Gastrocnemius medialis (tissue), 4 donors: ENCODE results near the gene AXIN1. TPM values are rescaled to one million over a fixed set of nuclear protein-coding genes. Genes with fewer than 3 reads are reported as not detected.

Experiments
- ATAC-seq, 2 donors: fragments of 150-250 bp; one replicate each; pipeline ENCODE4 v1.9.1; 2016
- DNase-seq, 2 donors: peaks; one replicate each; pipeline ENCODE4 v3.0.0-alpha.2; 2019
- H3K27ac ChIP-seq, 4 donors: fragments of 200-600 bp; sonication (generic); 1 replicate in 1 of 4; 2 replicates in 3 of 4; pipeline ENCODE4 v1.5.1; 2016 to 2018; ENCODE audit warnings: mild to moderate bottlenecking in 2 of 4, moderate library complexity in 1 of 4
- H3K27me3 ChIP-seq, 3 donors: fragments of 200-600 bp; sonication (generic) in 2 of 3; 1 replicate in 1 of 3; 2 replicates in 2 of 3; pipeline versions ENCODE4 v1.5.1 to v1.6.0; 2016 to 2019; ENCODE audit warnings: mild to moderate bottlenecking in 1 of 3, moderate library complexity in 1 of 3
- H3K36me3 ChIP-seq, 2 donors: fragments of 200-600 bp; sonication (generic) in 1 of 2; one replicate each; pipeline ENCODE4 v1.5.1; 2017 to 2018
- H3K4me1 ChIP-seq, 2 donors: fragments of 200-600 bp; sonication (generic) in 1 of 2; one replicate each; pipeline ENCODE4 v1.5.1; 2016 to 2017; ENCODE audit warnings: mild to moderate bottlenecking in 2 of 2
- H3K4me3 ChIP-seq, 4 donors: fragments of 200-600 bp; sonication (generic) in 3 of 4; 1 replicate in 1 of 4; 2 replicates in 3 of 4; pipeline ENCODE4 v1.5.1; 2016 to 2019; ENCODE audit warnings: mild to moderate bottlenecking in 2 of 4
- H3K9me3 ChIP-seq, 3 donors: fragments of 200-600 bp; sonication (generic) in 2 of 3; 1 replicate in 1 of 3; 2 replicates in 2 of 3; pipeline ENCODE4 v1.5.1; 2016 to 2019
- CTCF ChIP-seq, 5 experiments: fragments of 450-650 bp in 3 of 5; fragments of 200-600 bp in 2 of 5; sonication (generic) in 2 of 5; IDR thresholded peaks in 4 of 5; conservative IDR thresholded peaks in 1 of 5; 1 replicate in 4 of 5; 2 replicates in 1 of 5; pipeline ENCODE4 v1.5.1; 2016 to 2019; ENCODE audit warnings: antibody characterized with exemption in 5 of 5, mild to moderate bottlenecking in 3 of 5, moderate library complexity in 3 of 5
- POLR2A ChIP-seq, 2 donors: fragments of 450-650 bp; IDR thresholded peaks; one replicate each; pipeline ENCODE4 v1.6.1; 2017; ENCODE audit warnings: antibody characterized with exemption in 2 of 2, mild to moderate bottlenecking in 2 of 2, moderate library complexity in 2 of 2
- in situ Hi-C, 4 donors: fragments of 200-750 bp; cut with MboI; loops; one replicate each; pipeline versions ENCODE4 v1.15.0 to v1.8.0; 2017; ENCODE audit warnings: low sequenced_read_pairs in 4 of 4
- intact Hi-C: fragments of 100-400 bp; cut with DNase I; formaldehyde crosslinking; loops from one replicate; pipeline ENCODE4 v1.15.1; 2023; ENCODE audit warnings: low total_unique reads
- total RNA-seq, 4 donors: library from RNA; depleted of rRNA; stranded (reverse); fragments of >200 nt; gene quantifications; one replicate each; pipeline versions ENCODE4 v1.1.0 to v1.2.3, GENCODE V29; 2016

Gene AXIN1
- total RNA-seq, 4 donors from 2014 or later = 27.1 to 41.9 (median 32.7) TPM

- Histone ChIP-seq H3K27ac (peak overlapping the region; percentile 48 to 88 (median 78)), H3K27me3 (no peaks in the 10 kb centered on the region), H3K9me3 (no peaks in the 10 kb centered on the region), H3K4me3 (peak overlapping the region in 2 of 4 donors; percentile 9 to 32), H3K4me1 (peaks cover 25 to 39% of the 10 kb centered on the region in 2 donors), H3K36me3 (no peaks in the 10 kb centered on the region)
- intact Hi-C loops = no loop called here
- in situ Hi-C loops = no loop called here
- DNase-seq (no peak), ATAC-seq (no peak)
- no peak for TF ChIP-seq CTCF (IDR thresholded peaks at IDR 0.05 in 4 of 5, conservative IDR thresholded peaks at IDR 0.05 in 1 of 5)
- TF ChIP-seq POLR2A (IDR thresholded peaks at IDR 0.05) = no peak
These were observed 34.2 kb upstream of the AXIN1 start for GRCh38 chr16:386641-387156.

- DNase-seq (no peak), ATAC-seq (no peak)
- Histone ChIP-seq H3K27me3 (no peaks in the 10 kb centered on the region), H3K36me3 (no peaks in the 10 kb centered on the region), H3K4me1 (peaks cover 33 to 46% of the 10 kb centered on the region in 2 donors), H3K9me3 (no peaks in the 10 kb centered on the region), H3K27ac (peak overlapping the region; percentile 68 to 95 (median 88)), H3K4me3 (peak overlapping the region in 2 of 4 donors; percentile 78 to 96)
- in situ Hi-C loops (no loop called here), intact Hi-C loops (no loop called here)
- TF ChIP-seq CTCF (IDR thresholded peaks at IDR 0.05 in 4 of 5, conservative IDR thresholded peaks at IDR 0.05 in 1 of 5) (no peak), POLR2A (IDR thresholded peaks at IDR 0.05) (no peak)
These were observed 31.0 kb upstream of the AXIN1 start for GRCh38 chr16:383326-384051.

GRCh38 chr16:381789-382717 lies 29.5 kb upstream of the AXIN1 start, which contains the start of gene PGAP6:
PGAP6 (minus strand) TSS chr16:381978; CDS start chr16:381821, 157 bp downstream.
- Histone ChIP-seq H3K9me3 (no peaks in the 10 kb centered on the region), H3K27ac (peak within 1 kb of the TSS; percentile 87 to 95 (median 88)), H3K4me3 (peak within 1 kb of the TSS; percentile 73 to 96 (median 80)), H3K36me3 (peaks cover 0 to 5% of the 10 kb centered on the region in 2 donors), H3K27me3 (no peaks in the 10 kb centered on the region), H3K4me1 (peaks cover 28 to 39% of the 10 kb centered on the region in 2 donors)
- in situ Hi-C loops (no loop called here), intact Hi-C loops (loop anchor here (1.0 kb wide), 1 partner anchor 19 kb away; the partner anchor contains the start of gene DECR2)
- peak; percentile 70 to 75 for TF ChIP-seq POLR2A (IDR thresholded peaks at IDR 0.05)
- TF ChIP-seq CTCF (IDR thresholded peaks at IDR 0.05 in 4 of 5, conservative IDR thresholded peaks at IDR 0.05 in 1 of 5) = no peak
- ATAC-seq = peak; percentile 80 to 83
- DNase-seq = peak; percentile 58 to 66

- in situ Hi-C loops (no loop called here), intact Hi-C loops (no loop called here)
- TF ChIP-seq CTCF (IDR thresholded peaks at IDR 0.05 in 4 of 5, conservative IDR thresholded peaks at IDR 0.05 in 1 of 5) (no peak), POLR2A (IDR thresholded peaks at IDR 0.05) (no peak)
- Histone ChIP-seq H3K4me1 (peaks cover 28 to 37% of the 10 kb centered on the region in 2 donors), H3K36me3 (peaks cover 0 to 11% of the 10 kb centered on the region in 2 donors), H3K4me3 (peak overlapping the region; percentile 70 to 78 (median 72)), H3K27me3 (no peaks in the 10 kb centered on the region), H3K9me3 (no peaks in the 10 kb centered on the region), H3K27ac (peak overlapping the region; percentile 58 to 76 (median 69))
- DNase-seq = no peak
- peak; percentile 63 to 64 for ATAC-seq
These were observed 28.7 kb upstream of the AXIN1 start for GRCh38 chr16:381012-381788.
